Renal pelvis (tissue), 4 donors: Measurements from ENCODE around the gene APOA5. TPM values are rescaled to one million over a fixed set of nuclear protein-coding genes. Genes with fewer than 3 reads are reported as not detected.
"Not testable (repeated sequence)": the region's sequence is repeated elsewhere in the genome, so short reads cannot be mapped to it uniquely, and the experiment has no call there.

Experiments
- DNase-seq: peaks from one replicate; pipeline ENCODE4 v3.0.0-alpha.2; 2013
- polyA plus RNA-seq, 3 donors: library from polyadenylated mRNA; unstranded; fragments of 120-200 nt; gene quantifications; one replicate each; pipeline ENCODE4 v1.2.1, GENCODE V29; 2013; ENCODE audit not compliant: insufficient read length in 3 of 3

The APOA5 gene
- polyA plus RNA-seq, 3 donors, result not detected

- DNase-seq, result no peak
Observed at GRCh38 chr11:116828632-116829524, 37.2 kb upstream of the APOA5 start.

GRCh38 chr11:116827461-116827860 is 35.8 kb upstream of the APOA5 start:
- DNase-seq, result no peak

- DNase-seq, result no peak
Observed at GRCh38 chr11:116826751-116827431, 35.2 kb upstream of the APOA5 start.

GRCh38 chr11:116825854-116826750 is 34.4 kb upstream of the APOA5 start:
- DNase-seq, result no peak

GRCh38 chr11:116825434-116825833 is 33.8 kb upstream of the APOA5 start:
- no peak for DNase-seq

GRCh38 chr11:116823031-116823843 is 31.6 kb upstream of the APOA5 start, which contains the start of gene APOA4:
Gene APOA4, minus strand, starts transcription at chr11:116823304. Its CDS starts 113 bp downstream, at chr11:116823191.
- no peak for DNase-seq

GRCh38 chr11:116822575-116822974 is 30.9 kb upstream of the APOA5 start:
- DNase-seq, result no peak

- DNase-seq, result no peak
Observed at GRCh38 chr11:116821050-116821918, 29.6 kb upstream of the APOA5 start.

GRCh38 chr11:116819049-116819448 is 27.4 kb upstream of the APOA5 start:
- DNase-seq, result no peak

- no peak for DNase-seq
Observed at GRCh38 chr11:116814502-116814901, 22.8 kb upstream of the APOA5 start.

GRCh38 chr11:116813781-116814471 is 22.2 kb upstream of the APOA5 start:
- no peak for DNase-seq

GRCh38 chr11:116813170-116813569 is 21.5 kb upstream of the APOA5 start:
- no peak for DNase-seq

- DNase-seq, result no peak
Observed at GRCh38 chr11:116812109-116812508, 20.4 kb upstream of the APOA5 start.

GRCh38 chr11:116811194-116811593 is 19.5 kb upstream of the APOA5 start:
- DNase-seq, result no peak

GRCh38 chr11:116808262-116809175 is 16.8 kb upstream of the APOA5 start:
- no peak for DNase-seq

GRCh38 chr11:116807601-116808261 is 16.1 kb upstream of the APOA5 start:
- no peak for DNase-seq

GRCh38 chr11:116804001-116804400 is 12.3 kb upstream of the APOA5 start:
- DNase-seq, result no peak

- DNase-seq, result not testable (repeated sequence)
Observed at GRCh38 chr11:116801662-116802061, 10.0 kb upstream of the APOA5 start.
